ENCODE data around the gene ATIC. TPM values are rescaled to one million over a fixed set of nuclear protein-coding genes. Genes with fewer than 3 reads are reported as not detected.

Gene ATIC
- total RNA-seq, 1 experiment from 2014 or later: 297 TPM

DNA sequence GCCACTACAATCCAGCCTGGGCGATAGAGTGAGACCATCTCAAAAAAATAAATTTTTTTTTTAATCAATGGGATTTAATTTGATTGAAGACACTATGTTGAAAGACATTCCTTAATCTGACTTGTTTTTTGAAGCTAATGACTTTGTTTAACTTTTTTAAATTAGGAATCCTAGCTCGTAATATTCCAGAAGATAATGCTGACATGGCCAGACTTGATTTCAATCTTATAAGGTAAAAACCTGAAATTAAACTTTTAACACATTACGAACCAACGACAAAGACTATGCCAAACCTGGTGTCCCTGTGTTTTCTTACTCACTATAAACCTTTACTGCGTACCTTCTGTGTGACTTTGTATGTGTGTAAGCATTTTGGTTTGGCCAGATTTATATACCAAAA is 7.6 kb downstream of the ATIC start:
- TF ChIP-seq, protein P1, sequence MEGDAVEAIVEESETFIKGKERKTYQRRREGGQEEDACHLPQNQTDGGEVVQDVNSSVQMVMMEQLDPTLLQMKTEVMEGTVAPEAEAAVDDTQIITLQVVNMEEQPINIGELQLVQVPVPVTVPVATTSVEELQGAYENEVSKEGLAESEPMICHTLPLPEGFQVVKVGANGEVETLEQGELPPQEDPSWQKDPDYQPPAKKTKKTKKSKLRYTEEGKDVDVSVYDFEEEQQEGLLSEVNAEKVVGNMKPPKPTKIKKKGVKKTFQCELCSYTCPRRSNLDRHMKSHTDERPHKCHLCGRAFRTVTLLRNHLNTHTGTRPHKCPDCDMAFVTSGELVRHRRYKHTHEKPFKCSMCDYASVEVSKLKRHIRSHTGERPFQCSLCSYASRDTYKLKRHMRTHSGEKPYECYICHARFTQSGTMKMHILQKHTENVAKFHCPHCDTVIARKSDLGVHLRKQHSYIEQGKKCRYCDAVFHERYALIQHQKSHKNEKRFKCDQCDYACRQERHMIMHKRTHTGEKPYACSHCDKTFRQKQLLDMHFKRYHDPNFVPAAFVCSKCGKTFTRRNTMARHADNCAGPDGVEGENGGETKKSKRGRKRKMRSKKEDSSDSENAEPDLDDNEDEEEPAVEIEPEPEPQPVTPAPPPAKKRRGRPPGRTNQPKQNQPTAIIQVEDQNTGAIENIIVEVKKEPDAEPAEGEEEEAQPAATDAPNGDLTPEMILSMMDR (IDR thresholded peaks at IDR 0.05; ENCODE audit: unreplicated experiment): no peak
- Mint-ChIP-seq H3K27ac (ENCODE audit: low read depth, unreplicated experiment) (peak overlapping the region; percentile 41), H3K9me3 (ENCODE audit: unreplicated experiment) (no peaks in the 10 kb centered on the region), H3K36me3 (ENCODE audit: insufficient read depth, unreplicated experiment) (peaks cover 91% of the 10 kb centered on the region), H3K4me1 (ENCODE audit: insufficient read depth, unreplicated experiment) (peaks cover 8% of the 10 kb centered on the region), H3K27me3 (ENCODE audit: insufficient read depth, unreplicated experiment) (no peaks in the 10 kb centered on the region), H3K4me3 (ENCODE audit: unreplicated experiment) (no peak overlapping the region)
- ChIA-PET CTCF (interaction anchor here (0.6 kb wide), 1 partner anchor 246 kb away, joined by 5 read pairs; no protein-coding TSS in a partner anchor), POLR2A (interaction anchor here (0.7 kb wide), 1 partner anchor 455 kb away, joined by 4 read pairs; no protein-coding TSS in a partner anchor)
- DNase-seq (ENCODE audit: unreplicated experiment): no peak
- BruUV-seq (replicated peaks): no TSS peak
- intact Hi-C loops (cut with micrococcal nuclease): no loop called here

DNA sequence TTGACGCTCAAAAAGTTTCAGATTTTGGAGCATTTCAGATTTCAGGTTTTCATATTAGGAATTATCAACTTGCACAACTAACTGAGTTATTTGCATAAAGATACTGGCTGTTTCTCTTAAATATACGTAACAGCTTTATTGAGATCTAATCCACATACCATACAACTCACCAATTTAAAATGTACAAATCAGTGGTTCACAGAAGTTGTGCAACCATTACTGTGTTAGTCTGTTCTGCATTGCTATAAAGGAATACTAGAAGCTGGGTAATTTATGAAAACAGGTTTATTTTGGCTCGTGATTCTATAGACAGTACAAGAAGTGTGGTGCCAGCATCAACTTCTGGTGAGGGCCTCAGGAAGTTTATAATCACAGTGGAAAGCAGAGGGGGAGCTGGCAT is 8.2 kb downstream of the ATIC start:
- peaks cover 91% of the 10 kb centered on the region for H3K36me3 Mint-ChIP-seq (ENCODE audit: insufficient read depth, unreplicated experiment)
- BruUV-seq (replicated peaks): no TSS peak
- POLR2A ChIA-PET: interaction anchor here (1.0 kb wide), 1 partner anchor 8 kb away, joined by 6 read pairs; the partner anchor contains the start of gene ATIC
- peak overlapping the region; percentile 41 for H3K27ac Mint-ChIP-seq (ENCODE audit: low read depth, unreplicated experiment)
- no peak overlapping the region for H3K4me3 Mint-ChIP-seq (ENCODE audit: unreplicated experiment)
- CTCF ChIA-PET: interaction anchor here (0.5 to 0.7 kb wide), 2 partner anchors 40 to 50 kb away, joined by 3 to 6 read pairs; no protein-coding TSS in a partner anchor
- no peaks in the 10 kb centered on the region for H3K27me3 Mint-ChIP-seq (ENCODE audit: insufficient read depth, unreplicated experiment)
- peaks cover 3% of the 10 kb centered on the region for H3K4me1 Mint-ChIP-seq (ENCODE audit: insufficient read depth, unreplicated experiment)
- no peaks in the 10 kb centered on the region for H3K9me3 Mint-ChIP-seq (ENCODE audit: unreplicated experiment)
- TF ChIP-seq, protein P1 (IDR thresholded peaks at IDR 0.05; ENCODE audit: unreplicated experiment): no peak
- DNase-seq (ENCODE audit: unreplicated experiment): no peak
- intact Hi-C loops (cut with micrococcal nuclease): no loop called here

DNA sequence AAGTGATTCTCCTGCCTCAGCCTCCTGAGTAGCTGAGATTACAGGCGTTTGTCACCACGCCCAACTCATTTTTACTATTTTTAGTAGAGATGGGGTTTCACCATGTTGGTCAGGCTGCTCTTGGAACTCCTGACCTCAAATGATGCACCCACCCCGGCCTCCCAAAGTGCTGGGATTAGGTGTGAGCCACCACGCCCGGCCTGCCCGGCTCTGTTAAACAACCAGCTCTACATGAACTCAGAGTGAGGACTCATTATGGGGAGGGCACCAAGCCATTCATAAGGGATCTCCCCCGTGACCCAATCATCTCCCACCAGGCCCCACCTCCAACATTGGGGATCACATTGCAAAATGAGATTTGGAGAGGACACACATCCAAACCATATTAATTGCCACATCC is 8.8 kb downstream of the ATIC start:
- no peak overlapping the region for H3K4me3 Mint-ChIP-seq (ENCODE audit: unreplicated experiment)
- intact Hi-C loops (cut with micrococcal nuclease): no loop called here
- no peaks in the 10 kb centered on the region for H3K9me3 Mint-ChIP-seq (ENCODE audit: unreplicated experiment)
- ChIA-PET POLR2A (interaction anchor here (1.0 kb wide), 1 partner anchor 9 kb away, joined by 6 read pairs; the partner anchor contains the start of gene ATIC), CTCF (interaction anchor here (0.5 to 0.7 kb wide), 2 partner anchors 41 to 51 kb away, joined by 3 to 6 read pairs; no protein-coding TSS in a partner anchor)
- H3K36me3 Mint-ChIP-seq (ENCODE audit: insufficient read depth, unreplicated experiment): peaks cover 91% of the 10 kb centered on the region
- H3K27me3 Mint-ChIP-seq (ENCODE audit: insufficient read depth, unreplicated experiment): no peaks in the 10 kb centered on the region
- DNase-seq (ENCODE audit: unreplicated experiment): no peak
- no peaks in the 10 kb centered on the region for H3K4me1 Mint-ChIP-seq (ENCODE audit: insufficient read depth, unreplicated experiment)
- BruUV-seq (replicated peaks): no TSS peak
- no peak overlapping the region for H3K27ac Mint-ChIP-seq (ENCODE audit: low read depth, unreplicated experiment)
- TF ChIP-seq, protein P1 (IDR thresholded peaks at IDR 0.05; ENCODE audit: unreplicated experiment): no peak

DNA sequence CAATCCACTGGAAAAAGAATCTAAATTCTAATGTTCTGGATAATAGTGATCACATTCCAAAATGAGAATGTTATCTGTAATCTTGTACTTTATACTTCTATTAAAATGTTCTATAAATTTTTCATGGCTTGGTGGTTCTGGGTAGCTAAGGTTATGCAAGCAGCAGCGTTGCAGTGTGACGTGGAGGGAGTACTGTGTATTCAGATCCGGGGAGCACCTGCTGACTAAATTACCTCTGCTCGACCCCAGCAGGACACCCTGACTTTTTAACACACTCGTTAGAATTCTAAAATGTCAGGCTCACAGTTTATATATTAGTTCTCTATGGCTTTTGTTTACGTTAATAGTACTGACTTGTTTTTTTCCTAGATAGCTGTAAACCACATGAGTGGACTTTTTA is 13.0 kb downstream of the ATIC start:
- TF ChIP-seq, protein P1 (IDR thresholded peaks at IDR 0.05; ENCODE audit: unreplicated experiment): no peak
- Mint-ChIP-seq H3K9me3 (ENCODE audit: unreplicated experiment) (no peaks in the 10 kb centered on the region), H3K4me3 (ENCODE audit: unreplicated experiment) (no peak overlapping the region), H3K27ac (ENCODE audit: low read depth, unreplicated experiment) (no peak overlapping the region), H3K36me3 (ENCODE audit: insufficient read depth, unreplicated experiment) (peaks cover 99% of the 10 kb centered on the region), H3K27me3 (ENCODE audit: insufficient read depth, unreplicated experiment) (no peaks in the 10 kb centered on the region), H3K4me1 (ENCODE audit: insufficient read depth, unreplicated experiment) (no peaks in the 10 kb centered on the region)
- CTCF ChIA-PET: interaction anchor here (0.6 to 1.2 kb wide), 2 partner anchors 12 to 28 kb away, joined by 4 to 7 read pairs; no protein-coding TSS in a partner anchor
- POLR2A ChIA-PET: interaction anchor here (1.0 kb wide), 1 partner anchor 10 kb away, joined by 4 read pairs; no protein-coding TSS in a partner anchor
- DNase-seq (ENCODE audit: unreplicated experiment): no peak
- no TSS peak for BruUV-seq (replicated peaks)
- intact Hi-C loops (cut with micrococcal nuclease): no loop called here
